ENCODE measurements around the gene ZFP42.
"Not testable (repeated sequence)": the region's sequence is repeated elsewhere in the genome, so short reads cannot be mapped to it uniquely, and the experiment has no call there.

ZFP42 gene

DNA sequence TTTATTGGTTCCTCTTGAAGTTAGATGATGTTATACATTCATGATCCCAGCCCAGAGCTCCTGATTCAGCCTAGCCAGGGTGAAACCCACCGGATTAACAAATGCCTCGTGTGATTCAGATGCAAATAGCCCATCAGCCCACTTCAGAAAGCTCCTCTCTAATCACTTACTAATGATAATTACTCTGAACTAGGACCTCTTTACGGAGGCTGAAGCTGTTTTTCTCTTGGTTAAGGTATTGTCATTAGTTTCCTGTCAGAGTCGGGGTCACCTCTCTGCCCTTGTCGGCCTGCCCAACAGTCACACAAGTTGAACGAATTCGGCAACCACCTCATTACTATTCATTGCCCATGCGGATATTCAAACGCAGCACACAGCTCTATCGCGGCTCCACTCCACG lies 36.6 kb downstream of the ZFP42 start:
- TF ChIP-seq, protein P1, sequence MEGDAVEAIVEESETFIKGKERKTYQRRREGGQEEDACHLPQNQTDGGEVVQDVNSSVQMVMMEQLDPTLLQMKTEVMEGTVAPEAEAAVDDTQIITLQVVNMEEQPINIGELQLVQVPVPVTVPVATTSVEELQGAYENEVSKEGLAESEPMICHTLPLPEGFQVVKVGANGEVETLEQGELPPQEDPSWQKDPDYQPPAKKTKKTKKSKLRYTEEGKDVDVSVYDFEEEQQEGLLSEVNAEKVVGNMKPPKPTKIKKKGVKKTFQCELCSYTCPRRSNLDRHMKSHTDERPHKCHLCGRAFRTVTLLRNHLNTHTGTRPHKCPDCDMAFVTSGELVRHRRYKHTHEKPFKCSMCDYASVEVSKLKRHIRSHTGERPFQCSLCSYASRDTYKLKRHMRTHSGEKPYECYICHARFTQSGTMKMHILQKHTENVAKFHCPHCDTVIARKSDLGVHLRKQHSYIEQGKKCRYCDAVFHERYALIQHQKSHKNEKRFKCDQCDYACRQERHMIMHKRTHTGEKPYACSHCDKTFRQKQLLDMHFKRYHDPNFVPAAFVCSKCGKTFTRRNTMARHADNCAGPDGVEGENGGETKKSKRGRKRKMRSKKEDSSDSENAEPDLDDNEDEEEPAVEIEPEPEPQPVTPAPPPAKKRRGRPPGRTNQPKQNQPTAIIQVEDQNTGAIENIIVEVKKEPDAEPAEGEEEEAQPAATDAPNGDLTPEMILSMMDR (IDR thresholded peaks at IDR 0.05; ENCODE audit: control insufficient read depth, extremely low read depth, insufficient read depth), result no peak
- H3K4me3 ChIP-seq (ENCODE audit: low read depth, low read length), result no peak overlapping the region
- DNase-seq (ENCODE audit: low read depth), result no peak

DNA sequence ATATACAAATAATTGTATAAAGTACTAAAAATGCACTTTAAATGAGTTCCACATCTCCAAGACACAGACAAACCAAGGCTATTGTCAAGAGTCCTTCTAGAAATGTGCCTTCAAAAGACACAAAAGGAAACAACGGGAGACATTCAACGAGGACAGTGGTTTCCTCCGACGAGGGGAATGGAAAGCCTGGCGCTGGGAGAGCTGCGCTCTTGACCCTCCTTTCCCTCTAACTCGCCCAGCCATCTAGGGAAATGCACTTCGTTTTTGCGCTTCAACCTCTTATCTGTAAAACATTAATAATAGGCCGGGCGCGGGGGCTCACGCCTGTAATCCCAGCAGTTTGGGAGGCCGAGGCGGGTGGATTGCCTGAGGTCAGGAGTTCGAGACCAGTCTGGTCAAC lies 37.0 kb downstream of the ZFP42 start:
- no peak overlapping the region for H3K4me3 ChIP-seq (ENCODE audit: low read depth, low read length)
- TF ChIP-seq, protein P1 (IDR thresholded peaks at IDR 0.05; ENCODE audit: control insufficient read depth, extremely low read depth, insufficient read depth), result no peak
- no peak for DNase-seq (ENCODE audit: low read depth)

DNA sequence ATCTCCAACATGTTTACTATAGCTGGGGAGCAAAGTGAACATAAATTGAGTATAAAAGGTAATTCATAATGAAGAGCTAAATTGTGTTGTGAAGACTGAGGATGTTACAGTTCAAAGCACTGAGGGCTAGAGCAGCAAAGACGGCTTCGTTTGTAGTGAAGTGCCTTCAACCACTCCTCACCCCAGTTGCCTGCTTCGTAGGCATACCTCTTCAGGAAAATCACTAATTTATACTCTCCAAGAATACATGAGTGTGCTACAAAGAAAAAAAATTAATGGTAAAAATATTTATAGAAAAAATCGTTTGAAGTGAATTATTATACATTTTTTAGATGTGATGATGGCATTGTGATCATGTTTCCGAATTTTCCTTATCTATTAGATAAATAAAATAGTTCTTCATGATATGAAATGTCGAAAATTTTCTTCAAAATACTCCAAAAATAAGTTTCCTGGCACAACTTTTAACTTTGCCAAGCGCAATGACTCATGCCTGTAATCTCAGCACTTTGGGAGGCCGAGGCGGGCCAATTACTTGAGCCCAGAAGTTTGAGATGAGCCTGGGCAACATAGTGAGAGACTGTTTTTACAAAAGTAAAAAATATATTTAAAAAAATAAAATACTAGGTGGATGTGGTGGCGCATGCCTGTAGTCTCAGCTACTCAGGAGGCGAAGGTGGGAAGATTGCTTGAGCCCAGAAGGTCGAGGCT lies 41.6 kb downstream of the ZFP42 start:
- TF ChIP-seq, protein P1 (IDR thresholded peaks at IDR 0.05; ENCODE audit: control insufficient read depth, extremely low read depth, insufficient read depth), result no peak
- no peak overlapping the region for H3K4me3 ChIP-seq (ENCODE audit: low read depth, low read length)

DNA sequence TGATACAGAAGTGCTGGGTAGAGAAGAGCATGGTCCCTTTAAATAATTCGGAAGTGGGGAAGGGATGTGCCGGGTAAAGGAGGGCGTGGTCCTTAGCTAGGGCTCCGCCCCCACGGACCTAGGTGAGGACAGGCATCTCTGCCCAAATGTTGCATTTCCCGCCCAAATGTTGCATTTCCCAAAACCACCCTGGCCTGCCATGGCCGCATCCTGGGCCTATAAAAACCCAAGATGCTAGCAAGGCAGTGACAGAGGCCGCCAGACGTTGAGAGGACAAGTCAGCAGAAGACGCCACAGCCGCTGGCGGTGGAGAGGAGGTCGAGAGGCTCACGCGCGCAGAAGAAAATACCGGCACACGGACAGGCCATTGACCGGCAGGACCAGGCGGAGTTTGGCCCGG lies 46.1 kb downstream of the ZFP42 start:
- TF ChIP-seq, protein P1 (IDR thresholded peaks at IDR 0.05; ENCODE audit: control insufficient read depth, extremely low read depth, insufficient read depth), result no peak
- DNase-seq (ENCODE audit: low read depth), result no peak
- no peak overlapping the region for H3K4me3 ChIP-seq (ENCODE audit: low read depth, low read length)

More for the DNA sequence above, 41.6 kb downstream of the ZFP42 start:
- DNase-seq (ENCODE audit: low read depth), result no peak

DNA sequence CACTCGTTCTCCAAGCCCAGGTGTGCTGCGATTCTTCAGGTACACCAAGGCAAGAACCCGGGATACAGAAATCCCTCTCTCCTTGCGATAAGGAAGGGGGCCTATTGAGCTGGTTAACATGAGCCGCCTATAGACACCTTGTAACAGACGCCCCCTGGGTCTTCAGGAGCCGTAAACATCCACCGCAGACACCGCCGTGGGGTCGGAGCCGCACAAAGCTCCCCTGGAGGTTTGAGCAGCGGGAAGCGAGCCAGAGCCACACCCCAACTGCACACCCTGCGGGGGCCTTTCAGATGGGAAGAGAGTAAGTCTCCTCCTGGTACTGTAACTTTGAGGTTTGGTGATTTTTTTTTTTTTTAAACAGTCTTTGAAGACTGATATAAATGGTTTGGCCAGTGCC lies 46.6 kb downstream of the ZFP42 start:
- TF ChIP-seq, protein P1 (IDR thresholded peaks at IDR 0.05; ENCODE audit: control insufficient read depth, extremely low read depth, insufficient read depth), result no peak
- no peak for DNase-seq (ENCODE audit: low read depth)
- H3K4me3 ChIP-seq (ENCODE audit: low read depth, low read length), result no peak overlapping the region

DNA sequence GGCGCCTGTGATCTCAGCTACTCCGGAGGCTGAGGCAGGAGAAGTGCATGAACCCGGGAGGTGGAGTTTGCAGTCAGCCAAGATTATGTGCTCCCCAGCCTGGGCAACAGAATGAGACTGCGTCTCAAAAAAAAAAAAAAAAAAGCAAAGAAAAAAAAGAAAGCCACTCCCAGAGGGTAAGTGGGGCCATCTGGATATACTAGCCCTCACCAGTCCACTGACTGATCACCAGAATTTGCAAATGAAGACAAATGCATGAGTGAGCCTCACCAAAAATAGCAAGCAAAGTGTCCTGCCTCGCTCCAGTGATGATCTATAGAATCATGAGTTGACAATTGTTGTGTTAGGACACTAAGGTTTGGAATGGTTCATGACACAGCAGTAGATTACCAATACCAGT lies 47.6 kb downstream of the ZFP42 start:
- TF ChIP-seq, protein P1 (IDR thresholded peaks at IDR 0.05; ENCODE audit: control insufficient read depth, extremely low read depth, insufficient read depth), result no peak
- no peak overlapping the region for H3K4me3 ChIP-seq (ENCODE audit: low read depth, low read length)

DNA sequence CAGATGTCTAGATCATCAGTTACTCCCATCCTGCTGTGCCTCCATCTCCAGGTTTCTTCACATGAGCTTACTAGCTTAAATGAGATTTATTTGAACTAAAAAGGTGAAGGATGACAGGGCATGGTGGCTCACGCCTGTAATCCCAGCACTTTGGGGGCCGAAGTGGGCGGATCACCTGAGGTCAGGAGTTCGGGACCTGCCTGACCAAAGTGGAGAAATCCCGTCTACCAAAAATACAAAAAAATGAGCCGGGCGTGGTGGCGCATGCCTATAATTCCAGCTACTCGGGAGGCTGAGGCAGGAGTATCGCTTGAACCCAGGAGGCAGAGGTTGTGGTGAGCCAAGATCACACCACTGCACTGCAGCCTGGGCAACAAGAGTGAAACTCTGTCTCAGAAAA lies 49.9 kb downstream of the ZFP42 start:
- H3K4me3 ChIP-seq (ENCODE audit: low read depth, low read length); DNase-seq (ENCODE audit: low read depth): not testable (repeated sequence)

More for the DNA sequence above, 47.6 kb downstream of the ZFP42 start:
- no peak for DNase-seq (ENCODE audit: low read depth)

Data from LNCaP clone FGC (cell line).